NOMO-1 (cell line): ENCODE measurements around the gene FBXL3.
A peak's percentile ranks its signal among the peaks of the same experiment; 100 is the strongest.
"Not testable (repeated sequence)": the region's sequence is repeated elsewhere in the genome, so short reads cannot be mapped to it uniquely, and the experiment has no call there.

Source experiments
- DNase-seq, 2 experiments: peaks; one replicate each; lab custom pipeline; 2025; ENCODE audit not compliant: unreplicated experiment in 2 of 2; lab: John Stamatoyannopoulos, UW

Gene FBXL3

GRCh38 chr13:77028202-77028601 is 1.2 kb upstream of the FBXL3 start:
- no peak for DNase-seq

GRCh38 chr13:77026255-77026860 is 601 bp downstream of the FBXL3 start:
- DNase-seq = peak; percentile 74 to 86

GRCh38 chr13:77022341-77022740 is 4.6 kb downstream of the FBXL3 start:
- DNase-seq = peak; percentile 3 to 28

GRCh38 chr13:77019756-77020155 is 7.2 kb downstream of the FBXL3 start:
- no peak for DNase-seq

- no peak for DNase-seq
These were observed 9.9 kb downstream of the FBXL3 start for GRCh38 chr13:77016888-77017623.

- no peak for DNase-seq
These were observed 10.6 kb downstream of the FBXL3 start for GRCh38 chr13:77016251-77016812.

GRCh38 chr13:77014906-77015685 is 11.9 kb downstream of the FBXL3 start:
- DNase-seq = no peak

GRCh38 chr13:77013853-77014542 is 13.0 kb downstream of the FBXL3 start:
- no peak for DNase-seq

GRCh38 chr13:77009719-77010118 is 17.2 kb downstream of the FBXL3 start:
- DNase-seq = not testable (repeated sequence)

- DNase-seq = no peak
These were observed 17.9 kb downstream of the FBXL3 start for GRCh38 chr13:77009011-77009410.

GRCh38 chr13:77008337-77008736 is 18.6 kb downstream of the FBXL3 start:
- not testable (repeated sequence) for DNase-seq

GRCh38 chr13:77002590-77003190 is 24.3 kb downstream of the FBXL3 start:
- no peak for DNase-seq

- DNase-seq = no peak
These were observed 24.9 kb downstream of the FBXL3 start for GRCh38 chr13:77001963-77002587.

GRCh38 chr13:77001540-77001939 is 25.4 kb downstream of the FBXL3 start:
- DNase-seq = no peak

- peak in 1 of 2 experiments; percentile 25 for DNase-seq
These were observed 26.5 kb downstream of the FBXL3 start for GRCh38 chr13:77000475-77000874.

- no peak for DNase-seq
These were observed 32.7 kb downstream of the FBXL3 start for GRCh38 chr13:76994281-76994680.

- DNase-seq = no peak
These were observed 33.5 kb downstream of the FBXL3 start for GRCh38 chr13:76993473-76993872.

GRCh38 chr13:76993021-76993420 is 33.9 kb downstream of the FBXL3 start:
- DNase-seq = no peak

GRCh38 chr13:76992548-76993001 is 34.4 kb downstream of the FBXL3 start:
- peak in 1 of 2 experiments; percentile 49 for DNase-seq
